Measurements from ENCODE around the gene SDF4.

GRCh38 chr1:1223891-1224290, 7.9 kb downstream of the SDF4 start:
- TF ChIP-seq CTCF (IDR thresholded peaks at IDR 0.05) (no peak), ZFX (IDR thresholded peaks at IDR 0.05; ENCODE audit: borderline replicate concordance) (no peak)

Data from 22Rv1 (cell line).